HepG2 (cell line): ENCODE measurements around the gene SLC16A6. TPM values are rescaled to one million over a fixed set of nuclear protein-coding genes. Genes with fewer than 3 reads are reported as not detected.

Experiments used
- ATAC-seq: fragments of 200-7000 bp; cut with Tn5 transposase; 3 replicates; pipeline ENCODE4 v1.9.1; 2020; ENCODE audit warnings: mild to moderate bottlenecking, moderate library complexity
- BruUV-seq: library from RNA; stranded (reverse); fragments of 400-500 nt; replicated peaks from 2 replicates; lab custom pipeline; 2021; lab: Mats Ljungman, UMichigan
- CTCF ChIA-PET: fragments of 300-600 bp; formaldehyde crosslinking; extraction: SDS; loops from one replicate; lab custom pipeline; 2021; ENCODE audit warnings: low total read pairs, inconsistent platforms, low intra/inter-chr PET ratio; lab: Yijun Ruan, JAX
- POLR2A ChIA-PET: fragments of 350-600 bp; sonication (Branson Sonifier 250); formaldehyde crosslinking; loops from one replicate; lab custom pipeline; 2020; ENCODE audit warnings: antibody characterized with exemption, inconsistent platforms; lab: Yijun Ruan, JAX
- DNase-seq: peaks from one replicate; pipeline ENCODE4 v3.0.0-alpha.2; 2015; ENCODE audit warnings: low spot score
- FAIRE-seq: peaks from 3 replicates; lab custom pipeline; 2011; peaks lifted over from hg19 to GRCh38; lab: Jason Lieb, UNC
- H2AFZ ChIP-seq: one replicate; pipeline ENCODE4 v1.6.1; 2011; ENCODE audit warnings: low read length, inconsistent platforms
- H3K27ac ChIP-seq: fragments of 300-600 bp; 3 replicates; pipeline ENCODE4 v1.8.0; 2011; ENCODE audit warnings: mixed run types, mild to moderate bottlenecking, mixed read lengths, low read length, inconsistent platforms; ENCODE audit not compliant: insufficient read depth; ENCODE audit errors: extremely low read length
- H3K27me3 ChIP-seq, 2 experiments: fragments of 200-600 bp in 1 of 2; 2 replicates in 1 of 2; 3 replicates in 1 of 2; pipeline versions ENCODE4 v1.6.0 to v1.8.0; 2011; ENCODE audit warnings: low read length in 2 of 2, mild to moderate bottlenecking in 2 of 2, moderate library complexity in 2 of 2, inconsistent platforms in 1 of 2; ENCODE audit not compliant: insufficient read depth in 2 of 2, control insufficient read depth in 1 of 2
- H3K36me3 ChIP-seq, 2 experiments: fragments of 200-600 bp in 1 of 2; replicated peaks in 1 of 2; 2 replicates in 1 of 2; 3 replicates in 1 of 2; pipeline versions ENCODE4 v1.5.1 to v1.8.0; 2011; ENCODE audit warnings: low read length in 2 of 2, inconsistent platforms in 1 of 2; ENCODE audit not compliant: insufficient read depth in 2 of 2, control insufficient read depth in 1 of 2
- H3K4me1 ChIP-seq: 2 replicates; pipeline ENCODE4 v1.5.1; 2012; ENCODE audit warnings: low read length, inconsistent platforms; ENCODE audit not compliant: insufficient read depth
- H3K4me2 ChIP-seq: 2 replicates; pipeline ENCODE4 v1.6.0; 2011; ENCODE audit warnings: low read depth, low read length, inconsistent platforms
- H3K4me3 ChIP-seq, 3 experiments: fragments of 200-600 bp in 1 of 3; sonication (generic), shearing (Covaris generic) in 1 of 3; replicated peaks in 1 of 3; 2 replicates each; pipeline ENCODE4 v1.5.1; 2011 to 2016; ENCODE audit warnings: low read length in 3 of 3, inconsistent platforms in 2 of 3, low read depth in 2 of 3, mild to moderate bottlenecking in 2 of 3, control low read depth in 1 of 3, mixed read lengths in 1 of 3; ENCODE audit not compliant: insufficient read depth in 1 of 3
- H3K79me2 ChIP-seq: one replicate; pipeline ENCODE4 v1.6.1; 2011; ENCODE audit warnings: low read length, inconsistent platforms; ENCODE audit not compliant: insufficient read depth
- H3K9ac ChIP-seq: 2 replicates; pipeline ENCODE4 v1.6.0; 2011; ENCODE audit warnings: mild to moderate bottlenecking, low read depth, low read length, inconsistent platforms; ENCODE audit not compliant: insufficient read depth
- H3K9me3 ChIP-seq: 2 replicates; pipeline ENCODE4 v1.5.1; 2012; ENCODE audit warnings: mild to moderate bottlenecking, low read length
- H4K20me1 ChIP-seq: 2 replicates; pipeline ENCODE4 v1.6.0; 2011; ENCODE audit warnings: inconsistent platforms, mild to moderate bottlenecking, low read length, moderate library complexity; ENCODE audit not compliant: insufficient read depth
- MAX ChIP-seq: IDR thresholded peaks from 2 replicates; pipeline ENCODE4 v1.6.1; 2012; ENCODE audit warnings: inconsistent platforms
- SKIL ChIP-seq: sonication (generic); formaldehyde crosslinking; IDR thresholded peaks from 2 replicates; pipeline ENCODE4 v1.8.0; 2022; ENCODE audit warnings: missing genetic modification reagents, mild to moderate bottlenecking, moderate library complexity, borderline replicate concordance
- SP2 ChIP-seq: sonication (generic); formaldehyde crosslinking; IDR thresholded peaks from 2 replicates; pipeline ENCODE4 v1.5.1; 2020; ENCODE audit warnings: mild to moderate bottlenecking, missing genetic modification reagents
- TERF1 ChIP-seq: sonication (generic); formaldehyde crosslinking; IDR thresholded peaks from 2 replicates; pipeline ENCODE4 v1.8.0; 2022; ENCODE audit warnings: mild to moderate bottlenecking, missing genetic modification reagents, moderate library complexity
- WGBS: methylation state at CpG from one replicate; pipeline ENCODE4 v1.1.6; 2017; ENCODE audit warnings: low lambda C conversion rate; 5-methylcytosine and 5-hydroxymethylcytosine counted together
- in situ Hi-C: cut with HindIII; loops from 2 replicates; pipeline ENCODE4 v1.10.0; 2017; ENCODE audit warnings: low pct_unique_long_range_greater_than_20kb; ENCODE audit not compliant: extremely low pct_ligation_motif_present
- intact Hi-C: fragments of 100-400 bp; cut with micrococcal nuclease; formaldehyde crosslinking; loops from one replicate; pipeline ENCODE4 v1.10.0; 2022; ENCODE audit not compliant: unreplicated experiment
- polyA plus RNA-seq, 8 experiments: library from polyadenylated mRNA; depleted of rRNA in 3 of 8; stranded (reverse) in 7 of 8; unstranded in 1 of 8; fragments of >200 nt; fragmentation: Illumina TruSeq in 4 of 8; extraction: Trizol in 4 of 8; gene quantifications; 2 replicates each; pipeline versions ENCODE4 v1.2.1 to v1.2.3, GENCODE V29; 2011 to 2016; ENCODE audit warnings: low read depth in 4 of 8, missing spikeins in 1 of 8, mixed read lengths in 1 of 8; ENCODE audit not compliant: insufficient read depth in 1 of 8
- total RNA-seq, 5 experiments: library from RNA; depleted of rRNA; stranded (reverse); fragments of >200 nt; fragmentation: Illumina TruSeq; extraction: Trizol; gene quantifications; 2 replicates each; pipeline ENCODE4 v1.2.3, GENCODE V29; 2016; ENCODE audit warnings: low read depth in 1 of 5

Gene SLC16A6
- total and polyA plus RNA-seq, 2 of the 13 experiments (the other 11 are each of a cell fraction or from before 2014, with no cell fraction given) = 1.1 to 44.7 TPM

GRCh38 chr17:68248891-68249290 is 42.0 kb downstream of the SLC16A6 start:
- Histone ChIP-seq H3K27ac (no peak overlapping the region), H3K9ac (peak overlapping the region; percentile 86), H3K4me3 (peak overlapping the region; percentile 77 to 94 (median 80)), H3K79me2 (peaks cover 3% of the 10 kb centered on the region), H3K4me1 (peaks cover 27% of the 10 kb centered on the region), H2AFZ (no peak overlapping the region), H3K9me3 (no peaks in the 10 kb centered on the region), H3K36me3 (peaks cover 0 to 3% of the 10 kb centered on the region in 2 experiments; a peak in 1 of 5 replicates), H3K27me3 (no peaks in the 10 kb centered on the region; a peak in 2 of 5 replicates), H3K4me2 (peak overlapping the region; percentile 86), H4K20me1 (no peaks in the 10 kb centered on the region)
- DNase-seq (no peak), FAIRE-seq (no peak), ATAC-seq (no peak)
- ChIA-PET POLR2A (interaction anchor here (1.5 to 3.9 kb wide), 6 partner anchors 65 to 208 kb away, joined by 5 to 53 read pairs (median 12); partner anchors contain the start of gene WIPI1), CTCF (no interaction called here)
- in situ Hi-C loops = no loop called here
- BruUV-seq = no TSS peak
- TF ChIP-seq SP2 (CRISPR knock-in tag) (no peak), MAX (no peak), TERF1 (CRISPR knock-in tag) (no peak), SKIL (CRISPR knock-in tag) (no peak)
- WGBS = 45% methylated on average over 5 of the region's 5 CpGs
- intact Hi-C loops = loop anchor here (5.0 kb wide), 1 partner anchor 42 kb away; no protein-coding TSS in a partner anchor
